ENCODE measurements around the gene CSNK1A1. TPM values are rescaled to one million over a fixed set of nuclear protein-coding genes. Genes with fewer than 3 reads are reported as not detected.

Gene CSNK1A1
- total and polyA plus RNA-seq, 2 of the 4 experiments (the other 2 are of a cell fraction), result 140 to 419 TPM

- dilution Hi-C loops (cut with HindIII; ENCODE audit: low sequenced_read_pairs, unreplicated experiment) (no loop called here), intact Hi-C loops (cut with micrococcal nuclease) (loop anchor here (5.0 kb wide), 1 partner anchor 34 kb away; the partner anchor contains the start of gene CSNK1A1), in situ Hi-C loops (cut with MboI; ENCODE audit: low sequenced_read_pairs) (no loop called here)
- peak overlapping the region; percentile 57 for H2BK5ac ChIP-seq (ENCODE audit: low read depth, low read length, poor library complexity, severe bottlenecking)
- H2BK20ac ChIP-seq (ENCODE audit: low read depth, low read length), result no peak overlapping the region
- peaks cover 0 to 38% of the 10 kb centered on the region in 2 experiments; a peak in 2 of 4 replicates for H3K79me1 ChIP-seq (ENCODE audit: low read depth in 1 of 2, low read length in 2 of 2)
- no peak overlapping the region for H2AK9ac ChIP-seq (replicated peaks; ENCODE audit: low read depth, low read length, poor library complexity)
- no peaks in the 10 kb centered on the region for H3K9me3 ChIP-seq (ENCODE audit: control insufficient read depth, insufficient read depth, low read length)
- BruUV-seq (replicated peaks), result no TSS peak
- no peak overlapping the region for H3K56ac ChIP-seq (ENCODE audit: extremely low read depth, insufficient read depth, low read length)
- no peak overlapping the region for H4K5ac ChIP-seq (ENCODE audit: low read depth, low read length)
- peaks cover 7% of the 10 kb centered on the region for H3K9me1 ChIP-seq (ENCODE audit: insufficient read depth, low read length)
- H3K18ac ChIP-seq (ENCODE audit: low read depth, low read length), result no peak overlapping the region; the same call in 1 of the 2 replicates
- ChIA-PET POLR2A (ENCODE audit: unreplicated experiment) (no interaction called here), CTCF (no interaction called here)
- H3K27ac ChIP-seq (ENCODE audit: insufficient read depth, low read length), result no peak overlapping the region
- H3K36me3 ChIP-seq (ENCODE audit: control insufficient read depth, insufficient read depth, low read length), result peaks cover 20% of the 10 kb centered on the region
- H3K23ac ChIP-seq (ENCODE audit: low read depth, low read length), result 0 out of 2 replicates have a peak overlapping the region, but pooled peaks have one; percentile 46
- no peak overlapping the region for H3K9ac ChIP-seq (ENCODE audit: low read depth, low read length)
- H4K20me1 ChIP-seq (ENCODE audit: insufficient read depth, low read length), result peaks cover 93% of the 10 kb centered on the region
- no peak overlapping the region for H4K91ac ChIP-seq (ENCODE audit: insufficient read depth, low read depth, low read length)
- peak overlapping the region; percentile 77; the same call in 1 of the 2 replicates for H3K4me2 ChIP-seq (ENCODE audit: low read depth, low read length)
- H2BK120ac ChIP-seq (ENCODE audit: low read depth, low read length), result no peak overlapping the region
- no CpG with 5 or more reads among the region's 3 CpGs for WGBS, 2 experiments (ENCODE audit: extremely low coverage in 2 of 2, insufficient read length in 1 of 2)
- no peak overlapping the region for H2AFZ ChIP-seq (replicated peaks; ENCODE audit: low read length, poor library complexity)
- H4K8ac ChIP-seq (ENCODE audit: low read depth in 2 of 2, low read length in 2 of 2), result peak overlapping the region in 1 of 2 experiments; percentile 39; a peak in 1 of 4 replicates
- no peak for DNase-seq
- no peak overlapping the region for H3K14ac ChIP-seq (replicated peaks; ENCODE audit: low read depth, low read length)
- H3K27me3 ChIP-seq (ENCODE audit: control insufficient read depth, insufficient read depth, low read length), result no peaks in the 10 kb centered on the region
- no peak overlapping the region for H2AK5ac ChIP-seq (ENCODE audit: low read depth, low read length)
- H3K4me3 ChIP-seq (ENCODE audit: insufficient read depth, low read depth, low read length), result no peak overlapping the region
- H3K4ac ChIP-seq (ENCODE audit: low read depth, low read length), result no peak overlapping the region
- ATAC-seq (ENCODE audit: low read depth), result no peak
- peaks cover 14% of the 10 kb centered on the region for H3K4me1 ChIP-seq (ENCODE audit: control insufficient read depth, insufficient read depth, low read length)
- no peak overlapping the region for H2BK15ac ChIP-seq (ENCODE audit: low read depth, low read length)
- no peak for TF ChIP-seq CTCF (conservative IDR thresholded peaks at IDR 0.05; ENCODE audit: low read depth, low read length)
- TF ChIP-seq MXI1 (IDR thresholded peaks at IDR 0.05; ENCODE audit: borderline replicate concordance, low read depth, low read length), result no peak
- no peak for TF ChIP-seq MAFK (IDR thresholded peaks at IDR 0.05; ENCODE audit: low read depth, low read length)
- no peak for TF ChIP-seq NFE2L2 (IDR thresholded peaks at IDR 0.05; ENCODE audit: low read depth, low read length)
- TF ChIP-seq RFX5 (IDR thresholded peaks at IDR 0.05; ENCODE audit: low read depth, low read length), result no peak
- no peak for TF ChIP-seq FOS (IDR thresholded peaks at IDR 0.05; ENCODE audit: low read depth, low read length)
- no peak for TF ChIP-seq MAZ (IDR thresholded peaks at IDR 0.05; ENCODE audit: borderline replicate concordance, low read depth, low read length)
- no peak for TF ChIP-seq RAD21 (IDR thresholded peaks at IDR 0.05; ENCODE audit: low read length)
- no peak for TF ChIP-seq POLR2A (IDR thresholded peaks at IDR 0.05; ENCODE audit: low read depth, low read length)
- no peak for TF ChIP-seq SMC3 (IDR thresholded peaks at IDR 0.05; ENCODE audit: low read depth, low read length)
Measured at GRCh38 chr5:149518620-149519019, 32.6 kb downstream of the CSNK1A1 start.
